CD14-positive monocyte (primary cell): ENCODE results near the gene HIPK3. TPM values are rescaled to one million over a fixed set of nuclear protein-coding genes. Genes with fewer than 3 reads are reported as not detected.

ENCODE experiments used
- DNase-seq, 3 donors: peaks; one replicate each; pipeline ENCODE4 v3.0.0-alpha.2; 2011 to 2022
- H2AFZ ChIP-seq: 2 replicates; pipeline ENCODE4 v1.6.0; 2012; ENCODE audit warnings: mild to moderate bottlenecking, low read depth, low read length, inconsistent platforms; ENCODE audit not compliant: insufficient read depth, poor library complexity, severe bottlenecking
- H3K27ac ChIP-seq, 2 donors: 1 replicate in 1 of 2; 2 replicates in 1 of 2; pipeline ENCODE4 v1.5.1; 2012 to 2013; ENCODE audit warnings: low read length in 2 of 2, control low read depth in 1 of 2, inconsistent platforms in 1 of 2, low read depth in 1 of 2, mild to moderate bottlenecking in 1 of 2
- H3K27me3 ChIP-seq, 2 donors: one replicate each; pipeline versions ENCODE4 v1.6.0 to v1.6.1; 2011 to 2013; ENCODE audit warnings: low read length in 2 of 2; ENCODE audit not compliant: control insufficient read depth in 2 of 2, insufficient read depth in 2 of 2
- H3K36me3 ChIP-seq, 2 donors: replicated peaks in 1 of 2; 1 replicate in 1 of 2; 2 replicates in 1 of 2; pipeline versions ENCODE4 v1.5.1 to v1.6.1; 2012 to 2013; ENCODE audit warnings: low read length in 2 of 2, control low read depth in 1 of 2, inconsistent platforms in 1 of 2, mild to moderate bottlenecking in 1 of 2; ENCODE audit not compliant: insufficient read depth in 2 of 2, control insufficient read depth in 1 of 2
- H3K4me1 ChIP-seq, 2 donors: 1 replicate in 1 of 2; 2 replicates in 1 of 2; pipeline versions ENCODE4 v1.5.1 to v1.6.1; 2012 to 2013; ENCODE audit warnings: low read length in 2 of 2, control low read depth in 1 of 2, inconsistent platforms in 1 of 2, mild to moderate bottlenecking in 1 of 2, moderate library complexity in 1 of 2; ENCODE audit not compliant: insufficient read depth in 2 of 2, control insufficient read depth in 1 of 2
- H3K4me2 ChIP-seq: replicated peaks from 2 replicates; pipeline ENCODE3; 2012; ENCODE audit warnings: low read length, moderate library complexity, mild to moderate bottlenecking; ENCODE audit not compliant: poor library complexity, severe bottlenecking; ENCODE audit errors: extremely low read depth
- H3K4me3 ChIP-seq, 3 experiments: fragments of 200-600 bp in 1 of 3; sonication (generic) in 1 of 3; replicated peaks in 1 of 3; 1 replicate in 2 of 3; 2 replicates in 1 of 3; pipeline ENCODE4 v1.5.1; 2011 to 2013; ENCODE audit warnings: low read length in 3 of 3, mild to moderate bottlenecking in 3 of 3, control low read depth in 2 of 3, low read depth in 2 of 3, inconsistent platforms in 1 of 3, moderate library complexity in 1 of 3
- H3K79me2 ChIP-seq: 2 replicates; pipeline ENCODE4 v1.6.0; 2012; ENCODE audit warnings: mild to moderate bottlenecking, control low read depth, inconsistent platforms, low read length, moderate library complexity; ENCODE audit not compliant: insufficient read depth
- H3K9ac ChIP-seq: 2 replicates; pipeline ENCODE4 v1.6.0; 2017; ENCODE audit warnings: low read length, mild to moderate bottlenecking; ENCODE audit not compliant: insufficient read depth, poor library complexity, severe bottlenecking
- H3K9me3 ChIP-seq, 2 donors: replicated peaks in 1 of 2; 1 replicate in 1 of 2; 2 replicates in 1 of 2; pipeline versions ENCODE4 v1.5.1 to v1.6.1; 2012 to 2013; ENCODE audit warnings: low read length in 2 of 2, control low read depth in 1 of 2; ENCODE audit not compliant: control insufficient read depth in 1 of 2, insufficient read depth in 1 of 2
- H4K20me1 ChIP-seq: 2 replicates; pipeline ENCODE4 v1.6.0; 2012; ENCODE audit warnings: mild to moderate bottlenecking, low read length, control low read depth, moderate library complexity; ENCODE audit not compliant: insufficient read depth
- H3K27ac Mint-ChIP-seq, 7 donors: one replicate each; pipeline ENCODE4 v1.8.0; 2020; ENCODE audit warnings: mild to moderate bottlenecking in 7 of 7, mixed read lengths in 7 of 7, moderate library complexity in 6 of 7, inconsistent platforms in 2 of 7
- H3K27me3 Mint-ChIP-seq, 3 donors: one replicate each; pipeline ENCODE4 v1.8.0; 2021 to 2022; ENCODE audit warnings: low read depth in 3 of 3, mild to moderate bottlenecking in 3 of 3, mixed read lengths in 3 of 3, moderate library complexity in 3 of 3, inconsistent platforms in 1 of 3
- H3K36me3 Mint-ChIP-seq, 2 donors: one replicate each; pipeline ENCODE4 v1.8.0; 2020; ENCODE audit warnings: mixed read lengths in 2 of 2, inconsistent platforms in 1 of 2, mild to moderate bottlenecking in 1 of 2
- H3K4me1 Mint-ChIP-seq: one replicate; pipeline ENCODE4 v1.8.0; 2020; ENCODE audit warnings: mild to moderate bottlenecking, mixed read lengths
- H3K4me3 Mint-ChIP-seq, 2 donors: one replicate each; pipeline ENCODE4 v1.8.0; 2020; ENCODE audit warnings: mild to moderate bottlenecking in 2 of 2, mixed read lengths in 2 of 2, moderate library complexity in 1 of 2
- H3K9me3 Mint-ChIP-seq, 7 donors: one replicate each; pipeline ENCODE4 v1.8.0; 2020 to 2022; ENCODE audit warnings: mixed read lengths in 7 of 7, mild to moderate bottlenecking in 6 of 7, moderate library complexity in 6 of 7, inconsistent platforms in 2 of 7
- CTCF ChIP-seq: fragments of 200-600 bp; IDR thresholded peaks from one replicate; pipeline ENCODE4 v1.8.0; 2022; ENCODE audit warnings: antibody characterized with exemption, mild to moderate bottlenecking
- WGBS: methylation state at CpG from one replicate; pipeline ENCODE4 v1.1.5; 2013; ENCODE audit warnings: missing lambda C conversion rate; ENCODE audit not compliant: insufficient coverage; 5-methylcytosine and 5-hydroxymethylcytosine counted together
- intact Hi-C, 2 donors: fragments of 100-400 bp; cut with micrococcal nuclease; formaldehyde crosslinking; loops; one replicate each; pipeline versions ENCODE4 v1.15.0 to v1.15.1; 2023
- polyA plus RNA-seq, 3 donors: library from polyadenylated mRNA; depleted of rRNA in 1 of 3; unstranded in 2 of 3; stranded (reverse) in 1 of 3; fragments of 300-500 nt in 2 of 3; fragments of >200 nt in 1 of 3; fragmentation: Illumina TruSeq in 2 of 3; gene quantifications; 1 replicate in 2 of 3; 2 replicates in 1 of 3; pipeline ENCODE4 v1.2.3, GENCODE V29; 2012 to 2021

The HIPK3 gene
- polyA plus RNA-seq, 3 donors, result 62.0 to 68.6 (median 63.5) TPM

- Histone ChIP-seq H3K4me2 (no peak overlapping the region), H4K20me1 (peaks cover 100% of the 10 kb centered on the region), H3K9ac (no peak overlapping the region), H3K36me3 (peaks cover 41 to 85% of the 10 kb centered on the region in 2 donors), H3K27ac (peak overlapping the region in 1 of 2 donors; percentile 34), H3K27me3 (no peaks in the 10 kb centered on the region), H3K9me3 (no peaks in the 10 kb centered on the region), H3K79me2 (peaks cover 99% of the 10 kb centered on the region), H2AFZ (no peak overlapping the region), H3K4me3 (no peak overlapping the region), H3K4me1 (peaks cover 9 to 14% of the 10 kb centered on the region in 2 donors)
- no peak for DNase-seq
- Mint-ChIP-seq H3K9me3 (no peaks in the 10 kb centered on the region), H3K27me3 (no peaks in the 10 kb centered on the region), H3K27ac (no peak overlapping the region), H3K4me3 (no peak overlapping the region), H3K36me3 (peaks cover 23 to 47% of the 10 kb centered on the region in 2 donors), H3K4me1 (peaks cover under 1% of the 10 kb centered on the region)
- TF ChIP-seq CTCF, result no peak
- WGBS, result 100% methylated on average over 3 of the region's 3 CpGs
- intact Hi-C loops, result no loop called here
Measured at GRCh38 chr11:33334627-33335026, 77.4 kb downstream of the HIPK3 start.

GRCh38 chr11:33339247-33339646 lies 82.1 kb downstream of the HIPK3 start:
- H3K9me3 Mint-ChIP-seq, result no peaks in the 10 kb centered on the region
- WGBS, result no CpG with 5 or more reads among the region's 1 CpG
- TF ChIP-seq CTCF, result no peak
- no peaks in the 10 kb centered on the region for H3K9me3 ChIP-seq
- no peak overlapping the region for H3K4me3 ChIP-seq
- H3K27me3 Mint-ChIP-seq, result no peaks in the 10 kb centered on the region
- no peak overlapping the region for H3K4me3 Mint-ChIP-seq
- no peak overlapping the region for H3K27ac Mint-ChIP-seq
- H3K4me2 ChIP-seq, result no peak overlapping the region
- H3K4me1 Mint-ChIP-seq, result no peaks in the 10 kb centered on the region
- no peaks in the 10 kb centered on the region for H3K4me1 ChIP-seq
- no peak overlapping the region for H2AFZ ChIP-seq
- no peak overlapping the region for H3K9ac ChIP-seq
- H3K27me3 ChIP-seq, result no peaks in the 10 kb centered on the region
- no peak for DNase-seq
- no peak overlapping the region for H3K27ac ChIP-seq
- peaks cover 37 to 54% of the 10 kb centered on the region in 2 donors for H3K36me3 Mint-ChIP-seq
- peaks cover 66 to 96% of the 10 kb centered on the region in 2 donors for H3K36me3 ChIP-seq
- H4K20me1 ChIP-seq, result peaks cover 100% of the 10 kb centered on the region
- H3K79me2 ChIP-seq, result peaks cover 86% of the 10 kb centered on the region
- intact Hi-C loops, result no loop called here
